KMS-11 (cell line): Measurements from ENCODE around the gene UBXN1.
"Not testable (repeated sequence)": the region's sequence is repeated elsewhere in the genome, so short reads cannot be mapped to it uniquely, and the experiment has no call there.

Source experiments
- H2AFZ ChIP-seq: fragments of 200-600 bp; sonication (generic); 2 replicates; pipeline ENCODE4 v1.6.1; 2016; ENCODE audit warnings: antibody characterized with exemption, mixed run types, low read depth
- H3K27ac ChIP-seq: fragments of 200-600 bp; sonication (generic); 2 replicates; pipeline ENCODE4 v1.6.1; 2016; ENCODE audit warnings: mild to moderate bottlenecking, mixed run types
- H3K27me3 ChIP-seq: fragments of 200-600 bp; sonication (generic); 2 replicates; pipeline ENCODE4 v1.6.1; 2017; ENCODE audit warnings: mild to moderate bottlenecking, low read depth, mixed run types, moderate library complexity; ENCODE audit not compliant: insufficient read depth
- H3K36me3 ChIP-seq: fragments of 200-600 bp; sonication (generic); 2 replicates; pipeline ENCODE4 v1.6.1; 2017; ENCODE audit warnings: mild to moderate bottlenecking, mixed run types; ENCODE audit not compliant: insufficient read depth
- H3K4me1 ChIP-seq: fragments of 200-600 bp; sonication (generic); 2 replicates; pipeline ENCODE4 v1.6.1; 2016; ENCODE audit warnings: mild to moderate bottlenecking, low read depth, mixed run types; ENCODE audit not compliant: poor library complexity, severe bottlenecking
- H3K4me2 ChIP-seq: fragments of 200-600 bp; sonication (generic); 2 replicates; pipeline ENCODE4 v1.7.0; 2016; ENCODE audit warnings: mild to moderate bottlenecking, mixed run types
- H3K4me3 ChIP-seq: fragments of 200-600 bp; sonication (generic); IDR thresholded peaks from 2 replicates; pipeline ENCODE4 v1.6.1; 2017; ENCODE audit warnings: low read depth, low read length, mixed read lengths; ENCODE audit not compliant: insufficient read depth
- H3K79me2 ChIP-seq: fragments of 200-600 bp; sonication (generic); 2 replicates; pipeline ENCODE4 v1.6.1; 2016; ENCODE audit warnings: low read depth, mixed run types; ENCODE audit not compliant: insufficient read depth
- H3K9ac ChIP-seq: fragments of 200-600 bp; sonication (generic); 2 replicates; pipeline ENCODE4 v1.6.1; 2016; ENCODE audit warnings: mild to moderate bottlenecking, mixed run types
- H4K20me1 ChIP-seq: fragments of 200-600 bp; sonication (generic); 2 replicates; pipeline ENCODE4 v1.6.1; 2016; ENCODE audit warnings: mild to moderate bottlenecking, mixed run types; ENCODE audit not compliant: insufficient read depth
- CTCF ChIP-seq: fragments of 200-600 bp; sonication (generic); conservative IDR thresholded peaks from 2 replicates; pipeline ENCODE4 v1.6.1; 2017; ENCODE audit warnings: low read depth, mild to moderate bottlenecking, antibody characterized with exemption, low read length, moderate library complexity, mixed read lengths

UBXN1 gene

GRCh38 chr11:62677714-62678113 lies 1.2 kb downstream of the UBXN1 start:
- H4K20me1 ChIP-seq, result no peaks in the 10 kb centered on the region
- H3K4me3 ChIP-seq, result no peak overlapping the region
- H3K36me3 ChIP-seq, result no peaks in the 10 kb centered on the region
- peaks cover 26% of the 10 kb centered on the region for H3K4me1 ChIP-seq
- H3K27me3 ChIP-seq, result no peaks in the 10 kb centered on the region
- no peak overlapping the region for H2AFZ ChIP-seq
- H3K27ac ChIP-seq, result no peak overlapping the region
- H3K9ac ChIP-seq, result peak overlapping the region; percentile 64; the same call in 1 of the 2 replicates
- H3K79me2 ChIP-seq, result peaks cover 19% of the 10 kb centered on the region
- H3K4me2 ChIP-seq, result peak overlapping the region; percentile 94
- no peak for TF ChIP-seq CTCF

- H4K20me1 ChIP-seq, result no peaks in the 10 kb centered on the region
- H3K36me3 ChIP-seq, result no peaks in the 10 kb centered on the region
- H2AFZ ChIP-seq, result no peak overlapping the region
- peaks cover 20% of the 10 kb centered on the region for H3K79me2 ChIP-seq
- TF ChIP-seq CTCF, result no peak
- no peak overlapping the region for H3K4me3 ChIP-seq
- no peaks in the 10 kb centered on the region for H3K27me3 ChIP-seq
- no peak overlapping the region for H3K9ac ChIP-seq
- no peak overlapping the region for H3K27ac ChIP-seq
- peaks cover 26% of the 10 kb centered on the region for H3K4me1 ChIP-seq
- no peak overlapping the region for H3K4me2 ChIP-seq
These were observed 1.7 kb downstream of the UBXN1 start for GRCh38 chr11:62677156-62677555.

GRCh38 chr11:62676698-62677097 lies 2.2 kb downstream of the UBXN1 start:
- Histone ChIP-seq H2AFZ (no peak overlapping the region), H3K4me2 (no peak overlapping the region), H3K79me2 (peaks cover 21% of the 10 kb centered on the region), H3K9ac (no peak overlapping the region), H3K4me3 (no peak overlapping the region), H3K36me3 (no peaks in the 10 kb centered on the region), H3K27ac (no peak overlapping the region), H3K4me1 (peaks cover 26% of the 10 kb centered on the region), H4K20me1 (no peaks in the 10 kb centered on the region), H3K27me3 (no peaks in the 10 kb centered on the region)
- TF ChIP-seq CTCF, result no peak

GRCh38 chr11:62675415-62675814 lies 3.5 kb downstream of the UBXN1 start:
- not testable (repeated sequence) for H3K36me3 ChIP-seq

GRCh38 chr11:62673196-62673525 lies 5.7 kb downstream of the UBXN1 start:
- H4K20me1 ChIP-seq, result no peaks in the 10 kb centered on the region
- H3K27ac ChIP-seq, result no peak overlapping the region
- no peak overlapping the region for H2AFZ ChIP-seq
- H3K9ac ChIP-seq, result no peak overlapping the region
- no peaks in the 10 kb centered on the region for H3K27me3 ChIP-seq
- peaks cover 18% of the 10 kb centered on the region for H3K79me2 ChIP-seq
- no peaks in the 10 kb centered on the region for H3K36me3 ChIP-seq
- TF ChIP-seq CTCF, result no peak
- H3K4me2 ChIP-seq, result no peak overlapping the region; the same call in 1 of the 2 replicates
- H3K4me3 ChIP-seq, result no peak overlapping the region
- peaks cover 23% of the 10 kb centered on the region for H3K4me1 ChIP-seq

More at GRCh38 chr11:62675415-62675814, 3.5 kb downstream of the UBXN1 start:
- not testable (repeated sequence) for H4K20me1 ChIP-seq, H3K4me3 ChIP-seq, H3K27me3 ChIP-seq, H3K27ac ChIP-seq, H2AFZ ChIP-seq, H3K9ac ChIP-seq, H3K4me2 ChIP-seq
- peaks cover 25% of the 10 kb centered on the region for H3K79me2 ChIP-seq
- H3K4me1 ChIP-seq, result peaks cover 25% of the 10 kb centered on the region
